GM19452 (cell line): ENCODE results near the gene DGKE.
A peak's percentile ranks its signal among the peaks of the same experiment; 100 is the strongest.

ENCODE experiments used
- ATAC-seq: cut with Tn5 transposase; IDR thresholded peaks from one replicate; pipeline ENCODE4 v1.9.1; 2021; ENCODE audit not compliant: unreplicated experiment

Gene DGKE

GRCh38 chr17:56812901-56813388, 21.0 kb upstream of the DGKE start:
- ATAC-seq, result no peak

GRCh38 chr17:56815711-56816110, 18.2 kb upstream of the DGKE start:
- no peak for ATAC-seq

GRCh38 chr17:56817066-56817465, 16.9 kb upstream of the DGKE start:
- ATAC-seq, result no peak

GRCh38 chr17:56819030-56819429, 14.9 kb upstream of the DGKE start:
- ATAC-seq, result no peak

GRCh38 chr17:56819431-56820145, 14.4 kb upstream of the DGKE start:
- ATAC-seq, result peak; percentile 72

DNA sequence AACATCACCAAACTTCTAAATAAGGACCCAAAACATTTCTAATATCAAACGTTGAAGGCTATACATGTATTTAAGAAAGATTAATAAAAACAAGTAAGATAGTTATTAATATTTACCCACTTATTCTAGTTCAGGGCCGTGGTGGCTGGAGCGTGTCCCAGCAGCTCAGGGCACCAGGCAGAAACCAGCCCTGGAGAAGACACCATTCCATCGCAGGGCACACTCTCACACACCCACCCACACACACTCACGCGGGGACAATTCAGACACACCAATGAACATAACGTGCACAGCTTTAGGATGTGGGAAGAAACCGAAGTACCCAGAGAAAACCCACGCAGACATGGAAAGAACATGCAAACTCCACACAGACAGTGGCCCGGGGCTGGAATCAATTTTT, 13.7 kb upstream of the DGKE start:
- no peak for ATAC-seq

DNA sequence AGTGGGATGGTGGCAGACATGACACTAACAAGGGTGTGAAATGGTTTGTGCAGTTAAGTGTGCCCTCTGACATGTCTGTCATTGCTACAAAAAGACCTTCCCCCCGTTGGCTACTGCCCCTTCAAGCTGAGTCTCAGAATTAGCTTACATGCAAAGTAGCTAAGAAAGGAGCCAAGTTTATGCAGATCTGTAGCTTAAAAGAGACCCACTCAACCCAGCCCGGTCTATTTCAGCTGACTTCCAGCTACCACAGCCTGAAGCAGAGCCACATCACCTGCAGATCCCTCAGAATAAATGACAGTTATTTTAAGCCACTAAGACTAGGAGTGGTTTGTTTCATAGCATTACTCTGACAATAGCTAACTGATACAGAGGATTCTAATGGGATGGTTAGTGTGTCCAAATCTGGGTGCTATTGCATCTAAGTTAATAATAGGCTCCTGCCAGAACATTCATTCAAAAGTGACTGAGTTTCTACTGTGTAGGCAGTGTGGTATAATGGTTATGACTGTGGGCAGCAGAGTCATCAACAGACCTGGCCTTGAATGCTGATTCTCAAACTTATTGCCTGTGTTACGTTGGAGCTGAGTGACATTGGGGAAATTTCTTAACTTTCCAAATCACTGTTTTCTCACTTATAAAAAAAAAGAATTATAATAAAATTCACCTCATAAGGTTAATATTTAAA, 12.0 kb upstream of the DGKE start:
- ATAC-seq, result no peak

DNA sequence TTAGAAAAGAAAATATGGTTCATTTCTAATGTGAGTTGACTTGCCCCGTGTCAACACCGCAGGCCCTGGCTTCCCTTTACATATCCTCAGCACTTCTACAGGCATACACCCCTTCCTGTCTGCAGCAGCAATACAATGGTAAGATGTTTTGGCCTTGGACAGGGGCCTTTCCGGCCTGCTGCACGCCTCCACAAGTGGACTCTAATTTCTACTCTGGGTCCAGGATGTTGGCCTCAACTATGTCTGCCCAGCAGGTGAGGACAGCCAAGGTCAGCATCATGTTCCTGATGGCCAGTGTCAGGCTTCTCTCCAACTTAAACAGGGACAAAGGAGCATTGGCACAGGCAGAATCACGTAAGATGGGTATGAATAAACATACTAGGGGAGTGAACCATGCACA, 11.2 kb upstream of the DGKE start:
- ATAC-seq, result no peak

- no peak for ATAC-seq
Measured at GRCh38 chr17:56823848-56824247, 10.1 kb upstream of the DGKE start.

GRCh38 chr17:56824503-56824902, 9.4 kb upstream of the DGKE start:
- ATAC-seq, result no peak

DNA sequence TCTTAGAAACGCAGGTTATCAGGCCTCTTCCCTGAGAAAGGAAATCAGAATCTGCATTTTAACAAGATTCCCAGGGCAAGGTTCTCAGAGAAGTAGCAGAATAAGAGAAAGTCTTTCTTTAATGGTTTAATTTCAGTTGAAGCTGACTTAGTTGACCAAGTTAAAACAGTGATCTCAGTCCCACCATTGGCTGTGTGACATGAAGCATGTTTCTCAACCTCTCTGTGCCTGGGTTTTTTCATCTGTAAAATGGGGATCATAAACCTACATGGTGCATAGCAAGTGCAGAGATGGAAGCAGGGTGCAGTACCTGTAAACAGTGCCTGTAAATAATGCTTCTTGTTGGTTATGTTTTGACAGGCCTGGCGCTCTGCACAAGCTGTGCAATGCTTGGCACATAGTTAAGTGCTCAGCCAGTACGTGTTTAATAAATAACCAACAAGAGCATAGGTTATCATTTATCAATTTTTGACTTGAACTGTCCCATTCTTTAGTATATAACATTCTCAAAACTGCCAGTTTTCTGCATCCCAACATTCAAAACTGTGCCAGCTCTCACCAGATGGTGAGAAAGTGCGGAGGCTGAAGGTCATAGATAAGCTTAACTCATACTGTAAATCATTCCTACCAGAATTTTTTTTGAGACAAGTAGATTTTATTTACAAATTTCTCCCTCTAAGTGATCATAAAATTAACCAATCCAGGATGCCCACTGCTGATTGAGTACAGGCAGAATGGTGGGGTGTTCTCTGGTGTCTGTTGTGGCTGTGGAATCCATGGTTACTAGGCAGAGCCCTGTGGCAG, 7.1 kb upstream of the DGKE start:
- no peak for ATAC-seq

GRCh38 chr17:56830726-56831368, 3.1 kb upstream of the DGKE start:
- ATAC-seq, result no peak

DNA sequence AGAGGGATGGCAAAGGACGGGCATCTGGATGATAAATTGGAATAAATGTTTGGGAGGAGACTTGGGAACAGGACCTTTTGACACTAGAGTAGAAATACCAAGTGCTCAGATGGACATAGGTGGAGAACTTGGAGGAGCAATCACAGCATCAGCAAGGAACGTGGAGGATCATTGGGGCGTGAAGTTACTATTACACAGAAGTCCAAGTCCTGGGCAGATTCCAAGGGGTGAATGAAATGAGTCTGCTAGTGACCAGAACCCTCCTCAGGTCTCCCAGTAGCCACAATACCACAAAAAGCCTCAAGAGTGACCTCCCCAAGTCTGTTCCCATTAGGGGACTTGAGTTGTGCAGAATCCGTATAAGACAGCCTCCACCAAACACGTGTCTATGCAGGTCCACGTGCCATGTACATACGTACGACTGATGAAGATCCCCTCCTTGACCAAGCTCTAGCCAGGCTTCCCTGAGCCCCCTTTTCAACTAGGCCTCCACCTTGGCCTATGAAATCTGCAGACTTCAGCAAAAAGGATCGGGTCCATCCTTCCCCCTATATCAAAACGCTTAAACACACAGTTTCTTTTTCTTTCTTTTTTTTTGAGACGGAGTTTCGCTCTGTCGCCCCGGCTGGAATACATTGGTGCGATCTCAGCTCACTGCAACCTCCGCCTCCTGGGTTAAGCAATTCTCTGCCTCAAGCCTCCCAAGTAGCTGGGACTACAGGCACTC, 2.4 kb upstream of the DGKE start:
- no peak for ATAC-seq

DNA sequence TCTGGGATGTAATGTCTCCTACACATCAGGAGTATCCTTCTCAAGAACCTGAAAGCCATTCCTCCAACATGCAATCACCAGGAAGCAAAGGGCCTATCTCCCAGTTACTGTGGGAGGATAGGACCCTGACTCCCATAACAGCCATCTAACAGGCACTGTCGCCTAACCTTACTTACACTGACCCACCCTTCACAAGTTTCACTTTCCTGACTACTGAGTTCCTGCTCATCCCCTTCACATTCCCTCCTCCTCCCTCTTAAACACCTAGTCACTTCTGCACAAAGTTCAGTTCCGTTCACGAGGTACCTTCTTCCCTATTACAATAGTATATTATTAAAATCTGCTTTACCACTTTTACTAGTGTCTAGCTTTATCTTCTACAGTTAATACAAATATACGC, 1.5 kb upstream of the DGKE start:
- no peak for ATAC-seq

- peak; percentile 58 for ATAC-seq
Measured at GRCh38 chr17:56833057-56833808, 718 bp upstream of the DGKE start.

DNA sequence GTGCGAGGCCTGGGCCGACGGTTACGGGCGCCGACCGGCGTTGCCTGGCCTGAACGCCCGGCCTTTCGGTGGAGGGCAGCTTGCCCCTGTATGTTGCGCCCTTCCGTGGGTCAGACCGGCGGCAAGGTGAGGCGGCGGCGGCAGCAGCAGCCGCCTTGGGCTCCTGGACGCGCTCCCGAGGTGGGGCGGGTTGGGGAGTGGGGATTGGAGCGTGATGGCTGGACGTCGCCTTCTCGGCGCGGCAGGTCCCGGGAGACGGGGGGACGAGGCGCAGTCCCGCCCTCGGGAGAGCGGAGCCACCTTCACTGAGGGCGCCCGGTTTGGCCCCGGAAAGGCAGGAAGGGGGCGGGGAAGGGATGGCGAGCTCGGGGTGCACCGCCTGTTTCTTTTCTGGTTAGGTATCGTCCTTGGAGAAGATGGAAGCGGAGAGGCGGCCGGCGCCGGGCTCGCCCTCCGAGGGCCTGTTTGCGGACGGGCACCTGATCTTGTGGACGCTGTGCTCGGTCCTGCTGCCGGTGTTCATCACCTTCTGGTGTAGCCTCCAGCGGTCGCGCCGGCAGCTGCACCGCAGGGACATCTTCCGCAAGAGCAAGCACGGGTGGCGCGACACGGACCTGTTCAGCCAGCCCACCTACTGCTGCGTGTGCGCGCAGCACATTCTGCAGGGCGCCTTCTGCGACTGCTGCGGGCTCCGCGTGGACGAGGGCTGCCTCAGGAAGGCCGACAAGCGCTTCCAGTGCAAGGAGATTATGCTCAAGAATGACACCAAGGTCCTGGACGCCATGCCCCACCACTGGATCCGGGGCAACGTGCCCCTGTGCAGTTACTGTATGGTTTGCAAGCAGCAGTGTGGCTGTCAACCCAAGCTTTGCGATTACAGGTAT, 671 bp downstream of the DGKE start:
- peak; percentile 26 for ATAC-seq

GRCh38 chr17:56835264-56835585, 1.3 kb downstream of the DGKE start:
- no peak for ATAC-seq

- ATAC-seq, result no peak
Measured at GRCh38 chr17:56838687-56839086, 4.7 kb downstream of the DGKE start.

GRCh38 chr17:56842577-56842976, 8.6 kb downstream of the DGKE start:
- no peak for ATAC-seq
